HG03378 (cell line): ENCODE data around the gene ZFC3H1.
"Not testable (repeated sequence)": the region's sequence is repeated elsewhere in the genome, so short reads cannot be mapped to it uniquely, and the experiment has no call there.

Source experiments
- ATAC-seq: cut with Tn5 transposase; IDR thresholded peaks from one replicate; pipeline ENCODE4 v1.9.1; 2021; ENCODE audit warnings: mild to moderate bottlenecking, moderate library complexity; ENCODE audit not compliant: unreplicated experiment

Gene ZFC3H1

GRCh38 chr12:71663561-71664410, at the start of gene ZFC3H1, which contains the start of gene THAP2:
TSS of gene ZFC3H1 (minus strand) at chr12:71663848. CDS start at chr12:71663610, 238 bp downstream.
TSS of gene THAP2 (plus strand) at chr12:71664301. CDS start at chr12:71664510, 209 bp downstream.
- peak; percentile 97 for ATAC-seq

DNA sequence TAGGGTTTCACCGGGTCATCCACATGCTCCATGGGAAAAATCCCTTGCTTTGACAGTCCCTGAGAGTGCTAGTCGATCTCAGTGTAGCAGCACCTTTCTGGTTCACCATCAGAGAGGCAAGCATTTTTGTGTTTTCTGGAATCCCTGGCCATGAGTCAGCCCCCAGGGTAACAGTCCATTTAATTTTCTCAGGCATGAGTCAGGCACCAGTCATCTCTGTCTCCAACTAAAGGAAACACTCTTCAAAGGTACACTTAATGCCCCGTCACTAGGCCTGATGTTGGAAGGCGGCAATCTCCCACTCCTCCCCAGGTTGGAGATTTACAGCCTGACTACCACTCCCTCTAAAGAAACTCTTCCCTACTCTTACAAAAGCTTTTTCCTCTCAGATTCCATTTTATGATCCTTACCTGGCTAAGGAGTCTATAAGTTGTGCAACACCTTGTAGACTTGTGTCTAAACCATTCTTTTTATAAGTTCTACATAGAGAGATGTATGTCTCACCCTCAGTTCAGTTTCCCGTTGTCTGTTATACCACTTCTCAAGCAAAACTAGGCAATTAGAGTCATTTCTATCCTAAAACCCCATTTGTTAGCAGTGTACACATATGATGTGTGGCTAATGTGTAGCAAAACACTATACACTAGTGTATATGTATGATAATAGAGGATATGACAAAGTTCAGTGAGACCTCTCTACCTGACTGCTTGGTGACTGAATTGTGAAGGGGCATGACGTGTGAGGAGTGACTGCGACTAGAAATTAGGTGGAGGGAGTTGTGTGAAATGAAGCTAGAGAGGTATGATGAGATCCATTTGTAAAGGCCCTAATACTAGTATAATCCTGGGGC, 46.9 kb upstream of the ZFC3H1 start:
- ATAC-seq: no peak

GRCh38 chr12:71708658-71709057, 45.0 kb upstream of the ZFC3H1 start:
- no peak for ATAC-seq

DNA sequence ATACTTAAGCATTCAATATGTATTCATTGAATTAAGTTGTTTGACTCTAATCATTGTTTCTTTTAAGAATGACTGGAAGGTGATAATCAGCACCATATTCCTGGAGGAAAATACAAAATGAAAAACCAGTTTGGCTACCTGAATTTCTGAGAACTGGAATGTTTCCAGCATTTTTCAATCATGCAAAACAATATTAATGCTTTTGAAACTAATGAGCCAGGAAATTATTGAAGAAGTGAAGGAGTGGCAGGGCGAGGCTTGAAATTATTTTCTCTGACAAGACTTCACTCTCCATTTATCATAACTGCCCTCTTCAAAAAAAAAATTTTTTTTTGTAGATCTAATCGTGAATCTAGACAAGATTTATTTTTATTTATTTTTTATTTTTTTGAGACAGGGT, 41.3 kb upstream of the ZFC3H1 start:
- no peak for ATAC-seq

DNA sequence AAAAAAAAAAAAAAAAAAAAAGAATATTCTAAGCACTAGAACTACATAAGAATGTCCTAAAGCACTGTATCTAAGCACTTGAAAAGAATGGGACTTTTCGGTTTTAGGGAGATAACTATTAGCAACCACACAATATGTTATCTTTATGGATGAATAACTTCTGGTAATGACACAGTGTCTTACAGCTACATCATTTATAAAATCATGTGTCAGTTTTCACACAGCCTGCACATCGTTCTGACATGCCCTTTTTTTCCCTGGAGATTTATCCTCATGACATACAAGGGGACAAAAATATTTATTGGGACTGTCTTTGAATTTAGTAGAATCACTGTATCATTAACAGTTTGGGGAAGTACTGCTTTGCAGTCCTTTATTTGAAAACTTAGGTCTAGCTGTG, 39.6 kb upstream of the ZFC3H1 start:
- ATAC-seq: no peak

DNA sequence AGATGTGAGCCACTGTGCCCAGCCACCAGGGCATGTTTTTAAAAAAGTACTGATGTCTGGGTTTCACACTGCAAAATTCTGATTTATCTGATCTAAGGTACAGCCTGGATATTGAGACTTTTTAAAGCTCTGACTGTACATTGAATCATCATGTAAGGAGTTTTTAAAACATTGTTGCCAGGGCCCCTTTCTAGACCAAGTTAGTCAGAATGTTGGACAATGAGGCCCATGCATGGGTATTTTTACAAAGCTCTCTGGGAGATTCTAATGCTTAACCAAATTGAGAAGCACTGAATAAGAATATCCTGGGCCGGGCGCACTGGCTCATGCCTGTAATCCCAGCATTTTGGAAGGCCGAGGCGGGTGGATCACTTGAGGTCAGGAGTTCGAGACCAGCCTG, 38.9 kb upstream of the ZFC3H1 start:
- ATAC-seq: no peak

GRCh38 chr12:71702181-71702580, 38.5 kb upstream of the ZFC3H1 start:
- not testable (repeated sequence) for ATAC-seq

DNA sequence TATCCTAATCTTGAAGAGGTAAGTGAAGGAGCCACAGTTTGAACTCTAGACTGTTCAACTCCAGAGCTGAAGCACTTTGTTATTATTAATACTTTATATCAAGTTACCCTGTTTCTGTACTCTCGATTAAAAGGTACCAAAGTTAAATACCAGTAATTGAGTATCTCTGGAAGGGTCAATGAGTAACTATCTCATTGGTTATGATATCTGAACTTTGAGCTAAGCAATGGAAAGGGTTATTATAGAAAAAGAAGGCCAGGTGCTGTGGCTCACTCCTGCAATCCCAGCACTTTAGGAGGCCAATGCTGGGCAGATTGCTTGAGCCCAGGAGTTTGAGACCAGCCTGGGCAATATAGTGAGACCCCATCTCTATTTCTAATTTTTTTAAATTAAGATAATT, 32.1 kb upstream of the ZFC3H1 start:
- ATAC-seq: no peak

DNA sequence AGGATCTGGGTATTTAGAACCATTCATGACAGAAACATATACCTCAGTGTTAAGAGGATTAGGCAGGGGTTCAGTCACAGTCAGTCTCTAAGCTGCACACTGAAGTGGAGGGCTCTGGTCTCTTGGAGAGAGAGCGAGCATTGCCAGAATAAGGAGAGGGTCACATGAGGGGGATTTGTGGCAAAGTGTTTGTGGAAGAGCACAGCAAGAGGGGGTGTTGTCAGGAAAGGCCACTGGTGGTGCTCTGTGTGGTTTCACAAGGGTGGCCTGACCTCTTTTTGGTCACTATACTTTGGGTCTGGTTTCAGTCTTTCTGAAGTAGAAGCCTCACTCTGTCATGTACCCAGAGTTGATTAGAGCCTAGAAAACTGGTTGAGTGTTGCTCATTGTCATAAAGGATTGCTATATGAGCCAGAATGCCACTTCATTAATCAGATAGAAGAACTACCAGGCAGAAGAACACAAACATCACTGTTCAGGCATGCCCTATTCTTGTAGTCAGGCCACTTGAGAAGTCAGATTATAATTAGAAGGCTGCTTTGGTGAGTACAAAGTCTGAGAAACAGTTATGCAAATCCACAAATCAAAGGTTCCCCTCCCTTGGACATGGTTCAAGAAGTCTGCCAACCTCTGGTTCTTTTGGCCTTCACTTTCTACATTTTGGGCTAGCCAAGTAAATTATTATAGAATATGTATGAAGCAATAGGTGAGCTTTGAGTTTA, 30.6 kb upstream of the ZFC3H1 start:
- ATAC-seq: peak; percentile 91

DNA sequence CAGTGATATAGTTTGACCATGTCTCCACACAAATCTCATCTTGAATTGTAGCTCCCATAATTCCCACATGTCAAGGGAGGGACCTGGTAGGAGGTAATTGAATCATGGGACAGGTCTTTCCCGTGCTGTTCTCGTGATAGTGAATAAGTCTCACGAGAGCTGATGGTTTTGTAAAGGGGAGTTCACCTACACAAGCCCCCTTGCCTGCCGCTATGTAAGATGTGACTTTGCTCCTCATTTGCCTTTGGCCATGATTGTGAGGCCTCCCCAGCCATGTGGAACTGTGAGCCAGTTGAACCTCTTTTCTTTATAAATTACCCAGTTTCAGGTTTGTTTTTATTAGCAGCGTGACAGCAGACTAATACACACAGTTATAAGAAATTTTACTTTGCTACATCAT, 30.0 kb upstream of the ZFC3H1 start:
- ATAC-seq: peak; percentile 1

DNA sequence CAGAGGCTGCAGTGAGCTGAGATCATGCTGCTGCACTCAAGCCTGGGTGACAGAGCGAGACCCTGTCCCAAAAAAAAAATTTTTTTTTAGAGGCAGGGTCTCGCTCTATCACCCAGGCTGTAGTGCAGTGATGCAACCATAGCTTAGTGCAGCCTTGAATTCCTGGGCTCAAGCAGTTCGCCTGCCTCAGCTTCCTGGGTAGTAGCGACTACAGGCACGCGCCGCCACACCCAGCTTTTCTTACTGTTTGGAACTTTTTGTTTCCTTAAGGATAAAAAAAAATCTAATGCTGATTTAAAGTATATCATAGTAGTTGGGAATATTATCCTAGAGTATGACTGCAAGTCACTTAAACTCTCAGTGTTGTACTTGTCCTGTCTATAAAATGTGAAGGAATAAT, 29.5 kb upstream of the ZFC3H1 start:
- ATAC-seq: no peak

GRCh38 chr12:71691504-71692129, 28.0 kb upstream of the ZFC3H1 start:
- ATAC-seq: no peak

- ATAC-seq: no peak
These were observed 25.4 kb upstream of the ZFC3H1 start for GRCh38 chr12:71688961-71689570.

DNA sequence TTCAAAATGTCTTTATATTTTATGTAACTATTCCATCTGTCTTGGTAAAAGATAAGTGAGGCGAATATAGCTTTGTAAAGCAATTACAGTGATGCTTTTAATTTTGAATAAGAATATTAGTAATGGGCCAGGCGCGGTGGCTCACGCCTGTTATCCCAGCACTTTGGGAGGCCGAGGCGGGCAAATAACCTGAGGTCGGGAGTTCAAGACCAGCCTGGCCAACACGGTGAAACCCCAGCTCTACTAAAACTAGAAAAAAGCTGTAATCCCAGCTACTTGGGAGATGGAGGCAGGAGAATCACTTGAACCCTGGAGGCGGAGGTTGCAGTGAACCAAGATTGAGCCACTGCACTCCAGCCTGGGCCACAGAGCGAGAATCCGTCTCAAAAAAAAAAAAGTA, 23.5 kb upstream of the ZFC3H1 start:
- not testable (repeated sequence) for ATAC-seq

DNA sequence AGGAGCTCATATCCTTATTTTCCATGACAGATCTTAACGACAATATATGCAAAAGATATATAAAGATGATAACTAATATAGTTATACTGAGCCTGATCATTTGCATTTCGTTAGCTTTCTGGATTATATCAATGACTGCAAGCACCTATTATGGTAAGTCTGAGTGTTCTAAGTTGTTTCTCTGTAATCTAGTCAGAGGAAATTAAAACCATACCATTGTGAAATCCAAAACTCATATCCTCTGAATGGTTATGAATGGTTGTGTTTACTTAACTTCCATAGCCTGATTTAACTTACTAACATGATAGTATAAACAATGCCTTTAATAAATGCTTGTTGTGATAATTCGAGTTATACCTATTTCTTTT, 23.0 kb upstream of the ZFC3H1 start:
- no peak for ATAC-seq

GRCh38 chr12:71685914-71686657, 22.4 kb upstream of the ZFC3H1 start, which contains the start of gene TMEM19:
TSS of gene TMEM19 (plus strand) at chr12:71686082. CDS start at chr12:71686681, 599 bp downstream.
- peak; percentile 77 for ATAC-seq

DNA sequence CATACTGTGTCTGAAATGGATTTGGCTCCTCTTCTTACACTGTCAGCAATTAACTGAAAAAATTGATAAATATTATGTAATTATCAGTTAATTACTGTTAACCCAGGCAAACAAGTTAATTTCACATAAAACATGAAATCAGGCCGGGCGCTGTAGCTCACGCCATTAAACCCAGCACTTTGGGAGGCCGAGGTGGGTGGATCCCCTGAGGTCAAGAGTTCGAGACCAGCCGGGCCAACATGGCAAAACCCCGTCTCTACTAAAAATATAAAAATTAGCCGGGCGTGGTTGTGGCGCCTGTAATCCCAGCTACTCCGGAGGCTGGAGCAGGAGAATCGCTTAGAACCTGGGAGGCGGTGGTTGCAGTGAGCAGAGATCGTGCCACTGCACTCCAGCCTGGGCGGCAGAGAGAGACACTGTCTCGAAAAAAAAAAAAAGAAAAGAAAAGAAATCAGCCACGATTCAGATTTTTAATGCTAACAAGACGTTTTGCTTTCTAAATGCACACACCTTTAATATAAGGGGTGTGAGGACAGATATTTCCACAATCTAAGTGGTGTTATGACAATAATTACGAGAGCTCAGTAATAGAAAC, 21.8 kb upstream of the ZFC3H1 start:
- no peak for ATAC-seq

DNA sequence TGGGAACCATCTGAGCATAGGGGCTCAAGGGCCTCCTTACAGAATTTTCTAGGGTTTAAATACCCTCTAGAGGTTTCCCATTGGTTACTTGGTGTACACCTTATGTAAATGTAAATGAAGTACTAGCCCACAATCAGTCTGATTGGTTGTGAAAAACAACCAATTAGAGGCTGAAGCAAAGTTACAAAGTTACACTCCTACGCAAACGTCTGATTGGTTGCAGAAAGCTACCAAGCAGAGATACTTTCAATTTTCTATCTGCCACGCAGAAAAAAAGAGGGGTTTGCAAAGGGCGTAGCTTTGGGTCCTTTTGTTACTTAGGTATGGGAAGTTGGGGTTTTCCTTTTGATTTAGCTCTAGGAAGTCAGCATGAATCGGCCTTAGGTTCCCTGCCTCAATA, 20.4 kb upstream of the ZFC3H1 start:
- ATAC-seq: no peak

DNA sequence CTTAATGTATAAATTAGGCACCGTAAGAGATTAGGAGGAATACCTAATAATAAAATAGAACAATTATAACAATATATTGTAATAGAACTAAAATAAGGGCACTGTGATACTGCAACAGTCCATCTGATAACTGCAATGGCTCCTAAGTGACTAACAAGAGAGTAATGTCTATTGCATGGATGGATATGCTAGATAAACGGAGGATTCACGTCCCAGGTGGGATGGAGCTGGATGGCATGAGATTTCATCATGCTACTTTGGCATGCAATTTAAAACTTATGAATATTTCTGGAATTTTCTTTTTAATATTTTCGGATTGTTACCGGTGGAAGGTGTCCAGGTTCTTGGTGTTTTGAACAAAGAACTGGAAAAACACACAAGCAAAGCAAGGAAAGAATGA, 20.0 kb upstream of the ZFC3H1 start:
- no peak for ATAC-seq
